ENCODE data around the gene MAP2K5.

Gene MAP2K5

DNA sequence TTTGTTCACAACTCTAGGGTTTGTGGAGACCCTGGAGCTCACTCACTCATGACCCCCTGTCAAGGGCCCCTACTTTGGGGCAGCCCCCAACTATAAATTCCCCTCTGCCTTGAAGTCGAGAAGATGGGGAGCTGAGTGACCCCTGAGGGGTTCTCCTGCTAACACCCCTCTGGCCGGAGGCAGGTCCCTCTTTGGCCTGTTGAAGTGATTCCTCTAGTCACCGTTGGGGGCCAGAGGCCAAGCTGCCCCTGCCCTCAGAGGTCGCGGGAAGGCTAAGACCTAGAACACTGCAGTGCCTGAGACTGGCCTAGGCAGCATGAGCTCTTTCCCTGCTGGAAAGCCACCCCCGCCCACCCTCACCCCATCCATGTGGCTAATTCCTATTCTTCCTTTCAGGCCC, 267.4 kb downstream of the MAP2K5 start:
- no peak for DNase-seq

DNA sequence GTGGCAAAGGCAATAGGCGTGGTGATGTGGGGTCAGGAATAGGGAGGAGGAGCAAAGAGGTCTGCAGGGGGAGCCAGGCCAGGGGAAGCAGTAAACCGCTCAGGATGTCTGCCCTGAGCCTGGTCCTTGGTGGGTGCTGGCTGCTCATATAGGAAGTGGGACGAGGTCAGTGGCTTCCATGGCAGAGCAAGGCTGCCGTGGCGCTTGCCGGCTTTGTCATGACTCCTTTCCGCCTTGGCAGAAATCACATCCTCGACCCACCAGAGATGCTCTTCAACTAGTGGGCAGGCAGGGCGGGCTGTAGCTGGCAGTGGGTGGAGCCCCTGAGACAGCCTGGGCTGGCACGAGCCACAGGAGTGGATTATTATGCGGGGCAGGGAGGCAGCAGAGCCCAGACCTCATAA, 269.7 kb downstream of the MAP2K5 start:
- no peak for DNase-seq

DNA sequence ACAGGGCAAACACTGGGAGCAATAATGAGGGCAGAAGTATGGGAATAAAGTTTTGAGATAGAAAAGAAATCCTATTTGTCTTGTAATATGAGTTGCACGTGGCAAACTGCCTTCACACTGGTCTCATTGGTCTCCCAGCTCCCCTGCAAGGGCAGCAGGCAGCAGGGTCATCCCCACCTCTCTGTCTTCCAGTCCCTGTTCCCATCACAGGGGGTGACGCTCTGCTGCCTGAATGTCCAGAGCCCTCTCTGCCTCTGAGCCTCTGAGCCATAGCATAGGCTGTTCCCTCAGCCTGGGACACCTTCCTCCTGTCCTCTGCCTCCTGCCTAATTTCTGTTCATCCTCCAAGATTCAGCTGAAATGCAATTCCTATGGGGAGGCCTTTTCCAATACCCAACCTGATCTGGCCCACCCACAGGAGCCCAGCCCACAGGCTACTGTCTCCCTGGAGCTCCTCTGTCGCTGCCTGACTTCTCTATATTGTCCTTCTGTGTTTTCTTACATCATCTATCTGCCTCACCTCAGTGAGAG, 270.7 kb downstream of the MAP2K5 start:
- no peak for DNase-seq

DNA sequence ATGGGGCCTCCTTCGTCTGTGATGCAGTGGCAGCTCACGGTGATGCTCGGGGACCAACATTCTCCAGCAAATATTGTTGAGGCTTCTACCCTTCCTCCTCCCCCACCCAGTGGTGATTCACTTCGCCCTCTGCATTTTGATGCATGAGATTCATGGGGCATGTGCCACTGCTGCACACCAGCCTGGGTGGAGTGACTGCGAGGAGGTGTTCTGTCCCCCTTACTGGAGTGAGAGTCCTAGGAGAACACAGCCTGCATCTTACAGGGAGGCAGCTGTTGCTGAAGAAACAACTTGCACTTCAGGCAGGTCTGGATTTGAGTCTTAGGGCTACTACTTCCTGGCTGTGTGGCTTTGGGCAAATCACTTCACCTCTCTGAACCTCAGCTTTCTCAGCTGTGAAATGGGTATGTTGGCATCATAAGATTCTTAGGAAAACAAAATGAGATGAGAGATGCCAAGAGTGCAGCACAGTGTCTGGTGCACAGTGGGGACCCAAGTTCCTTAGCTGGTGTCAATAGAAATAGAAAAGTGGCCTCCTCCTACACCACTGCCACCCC, 272.6 kb downstream of the MAP2K5 start:
- DNase-seq, result no peak

DNA sequence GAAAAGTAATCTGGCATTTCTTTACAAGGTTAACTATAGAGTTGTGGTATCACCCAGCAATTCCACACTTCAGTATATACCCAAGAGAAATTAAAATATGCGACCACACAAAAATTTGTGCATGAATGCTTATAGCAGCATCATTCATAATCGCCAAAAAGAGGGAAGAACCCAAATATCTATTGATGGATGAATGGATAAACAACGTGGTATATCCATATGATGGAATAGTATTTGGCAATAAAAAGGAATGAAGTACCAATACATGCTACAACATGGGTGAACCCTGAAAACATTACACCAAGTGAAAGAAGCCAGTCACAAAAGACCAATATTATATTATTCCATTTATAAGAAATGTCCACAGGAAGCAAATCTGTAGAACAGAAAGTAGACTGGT, 274.2 kb downstream of the MAP2K5 start:
- DNase-seq, result no peak

DNA sequence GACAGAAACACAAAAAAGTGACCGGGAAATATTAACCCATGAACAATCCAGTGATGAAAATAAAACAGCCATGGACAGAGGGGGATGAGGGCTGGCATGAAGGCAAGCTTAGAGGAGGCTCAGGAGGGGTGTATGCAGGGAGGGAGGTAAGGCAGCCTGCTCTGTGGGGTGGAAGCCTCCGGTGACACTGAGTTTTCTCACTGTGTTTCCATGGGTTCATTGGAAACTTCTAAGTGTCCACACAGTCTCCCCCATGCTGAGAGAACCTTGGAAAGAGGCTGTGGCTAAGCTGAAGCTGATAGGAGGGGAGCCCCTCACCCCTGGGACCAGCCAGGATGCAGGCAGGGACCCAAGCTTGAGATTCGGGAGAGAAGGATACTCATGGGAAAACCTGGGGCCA, 276.0 kb downstream of the MAP2K5 start:
- no peak for DNase-seq

DNA sequence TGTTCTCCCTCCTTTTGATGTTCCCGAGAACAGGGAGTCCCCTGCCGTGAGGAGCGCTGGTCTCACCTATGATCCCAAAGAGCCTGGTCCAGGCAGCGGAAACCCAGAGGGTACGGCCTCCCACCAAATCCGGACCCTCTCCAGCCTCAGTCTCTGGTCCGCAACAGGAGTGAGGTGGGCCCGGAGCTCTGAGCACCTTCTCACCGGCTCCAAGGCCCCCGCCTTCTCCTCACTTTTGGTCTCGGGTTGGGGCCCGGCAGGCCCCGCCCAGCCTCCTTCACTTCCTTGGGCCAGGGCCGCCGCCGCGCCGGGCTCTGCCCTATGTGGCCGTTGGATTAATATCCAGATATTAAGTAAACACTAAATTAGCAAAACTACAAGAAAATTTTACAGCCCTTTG, 277.1 kb downstream of the MAP2K5 start:
- no peak for DNase-seq

DNA sequence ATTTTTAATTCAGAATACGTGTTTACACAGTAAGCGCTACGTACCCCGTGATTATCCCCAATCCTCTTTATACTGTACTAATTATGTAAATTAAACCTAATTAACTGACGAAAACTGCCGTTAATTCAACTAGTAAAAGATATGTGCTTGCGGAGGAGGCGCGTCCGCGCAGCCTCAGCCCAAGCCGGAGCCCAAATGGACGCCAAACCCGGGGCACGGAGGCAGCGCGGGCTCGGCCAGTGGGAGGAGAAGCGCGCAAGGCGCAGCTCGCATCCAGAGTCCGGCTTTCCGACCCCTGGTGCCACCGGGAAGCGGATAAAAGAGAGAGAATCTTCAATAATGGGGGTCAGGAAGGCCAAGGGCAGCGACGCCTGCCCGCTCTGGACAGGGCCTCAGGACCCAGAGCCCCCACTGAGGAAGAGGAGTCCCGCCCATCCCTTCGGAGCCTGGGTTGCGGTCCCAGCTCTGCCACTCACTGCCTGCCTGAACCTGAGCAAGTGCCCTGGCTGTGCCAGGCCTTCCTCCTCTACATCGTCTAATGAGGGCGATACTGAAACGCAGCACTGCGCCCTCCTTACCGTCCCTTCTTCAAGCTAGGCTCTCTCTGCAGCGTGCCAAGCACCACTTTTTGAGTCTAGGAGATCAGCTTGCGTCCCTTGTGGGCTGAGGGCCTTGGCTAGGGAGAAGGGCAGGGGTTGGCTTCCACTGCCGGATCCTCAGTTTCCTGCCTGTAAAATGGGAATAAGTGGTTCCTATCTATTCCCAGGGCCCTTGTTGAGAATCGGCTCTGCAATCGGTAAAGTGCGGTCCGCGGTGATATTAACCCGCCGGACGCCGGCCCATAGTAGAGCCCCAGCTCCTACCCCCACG, 277.9 kb downstream of the MAP2K5 start:
- no peak for DNase-seq

DNA sequence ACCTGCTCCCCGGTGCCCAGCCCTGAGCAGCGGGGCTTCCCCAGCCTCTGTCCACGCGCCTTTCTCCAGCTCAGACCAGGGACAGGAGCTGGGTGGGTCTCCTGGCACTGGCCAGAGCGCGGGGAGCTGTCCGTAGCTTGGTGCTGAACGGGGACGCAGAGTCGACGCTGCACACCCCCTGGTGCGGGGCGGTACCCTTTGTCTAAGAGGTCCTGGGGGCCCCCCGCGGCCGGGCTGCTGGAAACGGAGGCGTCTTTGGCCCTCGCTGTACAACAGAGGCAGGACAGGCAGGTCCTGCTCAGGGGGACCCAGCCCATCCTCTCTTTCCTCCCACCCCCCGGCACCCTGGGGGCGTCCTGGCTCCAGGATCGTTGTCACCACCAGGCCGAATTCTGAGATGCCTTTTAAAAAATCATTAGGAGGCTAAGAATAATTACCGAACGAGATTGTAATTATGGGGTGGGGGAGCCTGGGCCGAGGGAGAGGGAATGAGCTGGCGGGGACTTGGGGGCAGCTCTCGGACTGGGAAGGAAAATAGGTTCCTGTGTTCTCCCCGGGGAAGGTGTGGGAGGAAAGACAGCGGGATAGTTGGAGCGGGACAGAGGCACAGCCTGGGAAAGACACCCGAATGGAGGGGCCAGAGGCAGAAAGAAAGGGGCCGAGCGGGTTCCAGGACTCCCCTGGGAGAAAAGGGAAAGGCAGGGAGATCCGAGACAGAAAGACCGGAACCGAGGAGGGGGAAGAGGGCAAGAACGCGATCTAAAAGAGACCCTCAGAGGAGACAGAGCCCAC, 278.7 kb downstream of the MAP2K5 start:
- DNase-seq, result peak; percentile 26 to 41

DNA sequence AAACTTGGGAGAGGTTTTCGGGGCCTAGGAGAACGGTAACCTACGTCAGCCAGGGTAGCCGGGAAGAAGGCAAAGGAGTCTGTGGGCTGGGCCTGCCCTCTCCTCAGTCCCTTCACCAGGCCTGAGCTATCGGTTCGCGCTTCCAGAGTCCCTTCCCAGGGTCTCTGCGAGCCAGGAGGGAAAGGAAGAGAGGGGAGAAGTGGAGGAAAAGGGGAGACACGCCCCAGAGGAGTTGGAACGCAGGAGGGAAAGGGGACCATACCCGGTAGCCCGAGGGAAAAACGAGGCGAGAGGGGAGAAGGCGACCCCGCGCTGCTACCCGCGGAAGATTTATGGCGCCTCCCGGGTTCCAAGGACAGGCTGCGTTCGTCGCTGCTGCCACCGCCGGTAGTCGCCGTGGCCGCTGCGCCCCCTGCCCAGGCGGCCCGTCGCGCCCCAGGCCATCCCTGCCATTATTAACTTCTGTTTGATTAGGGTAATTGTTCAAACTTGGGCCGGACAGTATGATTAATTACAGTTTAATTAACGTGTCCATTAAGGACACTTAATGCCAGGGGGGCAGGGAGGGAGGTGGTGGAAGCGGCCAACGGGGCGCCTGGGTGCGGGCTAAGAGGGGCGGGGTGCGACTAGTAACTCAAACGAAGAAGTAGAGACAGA, 279.4 kb downstream of the MAP2K5 start:
- DNase-seq, result no peak

DNA sequence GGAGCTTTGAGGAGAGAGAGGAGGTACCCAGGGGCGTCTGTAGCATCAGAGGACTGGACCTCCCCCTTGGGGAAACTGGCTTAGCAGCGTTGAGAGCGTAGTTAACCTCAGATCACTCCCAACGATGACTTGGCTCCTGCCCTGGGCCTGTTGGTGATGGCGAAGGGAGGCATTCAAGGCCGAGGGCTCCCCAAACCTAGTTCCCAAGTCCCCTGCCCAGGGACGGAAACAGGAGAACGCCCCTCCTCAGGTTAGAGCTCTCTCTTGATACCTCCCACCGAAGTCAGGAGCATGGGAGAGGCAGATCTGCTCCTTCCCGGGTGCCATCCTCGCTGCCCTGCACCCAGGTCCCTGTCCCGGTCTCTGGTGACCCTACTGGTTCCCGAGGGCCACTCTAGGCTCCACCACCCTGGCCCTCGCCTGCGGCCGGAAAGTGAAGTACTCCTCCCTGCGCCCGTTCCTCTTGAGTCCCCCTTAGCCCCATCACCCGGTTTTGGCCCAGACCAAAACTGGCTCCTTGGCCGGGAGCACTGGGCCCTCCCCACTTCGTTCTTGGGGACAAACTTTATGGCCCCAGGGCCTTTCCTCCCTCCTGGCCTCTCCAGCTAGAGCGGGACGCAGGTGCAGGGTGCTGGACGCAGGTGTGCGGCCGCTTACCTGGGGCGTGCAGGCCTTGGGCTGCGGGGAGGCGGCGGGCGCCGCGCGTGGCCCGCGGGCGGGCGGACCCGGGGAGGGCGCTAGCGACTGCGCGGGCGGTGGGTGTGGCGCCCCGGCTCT, 280.2 kb downstream of the MAP2K5 start:
- DNase-seq, result no peak

DNA sequence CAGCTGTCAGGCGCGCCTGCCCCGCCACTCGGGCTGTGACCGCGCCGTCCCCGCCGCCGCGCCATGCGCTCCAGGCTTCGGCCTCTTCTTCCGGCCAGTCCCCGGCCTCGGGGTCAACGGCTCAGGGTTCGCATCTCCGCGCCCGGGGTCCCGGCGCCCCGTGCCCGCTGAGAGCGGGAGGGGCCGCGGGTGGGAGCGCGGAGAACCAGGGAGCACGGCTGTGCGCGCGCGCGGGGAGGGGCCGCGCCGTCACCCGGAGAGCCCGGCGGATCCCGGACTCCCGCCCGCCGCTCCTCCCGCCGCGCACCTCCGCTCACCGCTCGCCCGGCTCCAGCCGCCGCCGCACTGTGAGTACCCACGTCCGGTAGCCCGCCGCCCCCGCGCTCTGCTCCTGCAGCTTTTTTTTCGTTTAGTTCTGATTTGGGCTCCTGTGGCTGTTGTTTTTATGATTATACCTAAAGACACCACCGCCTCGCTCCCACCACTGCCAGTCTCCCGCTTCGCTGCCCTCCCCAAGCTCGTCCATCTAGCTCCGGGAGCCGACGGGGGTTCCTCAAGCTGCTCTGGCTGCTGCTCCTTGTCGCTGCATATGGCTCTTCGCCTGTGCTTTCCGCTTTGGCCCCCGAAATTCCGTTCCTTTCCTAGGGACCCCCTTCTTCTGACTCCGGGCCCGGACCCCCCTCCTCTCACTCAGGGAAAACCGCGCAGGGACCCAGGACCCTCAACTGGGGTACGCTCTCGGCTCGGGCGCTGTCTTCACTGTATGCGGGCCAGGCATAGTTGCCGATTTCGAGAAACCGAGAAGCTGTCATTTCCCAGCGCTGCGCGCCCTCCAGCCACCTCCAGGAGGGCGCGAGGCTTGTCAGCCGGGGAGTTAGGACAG, 281.1 kb downstream of the MAP2K5 start:
- no peak for DNase-seq

DNA sequence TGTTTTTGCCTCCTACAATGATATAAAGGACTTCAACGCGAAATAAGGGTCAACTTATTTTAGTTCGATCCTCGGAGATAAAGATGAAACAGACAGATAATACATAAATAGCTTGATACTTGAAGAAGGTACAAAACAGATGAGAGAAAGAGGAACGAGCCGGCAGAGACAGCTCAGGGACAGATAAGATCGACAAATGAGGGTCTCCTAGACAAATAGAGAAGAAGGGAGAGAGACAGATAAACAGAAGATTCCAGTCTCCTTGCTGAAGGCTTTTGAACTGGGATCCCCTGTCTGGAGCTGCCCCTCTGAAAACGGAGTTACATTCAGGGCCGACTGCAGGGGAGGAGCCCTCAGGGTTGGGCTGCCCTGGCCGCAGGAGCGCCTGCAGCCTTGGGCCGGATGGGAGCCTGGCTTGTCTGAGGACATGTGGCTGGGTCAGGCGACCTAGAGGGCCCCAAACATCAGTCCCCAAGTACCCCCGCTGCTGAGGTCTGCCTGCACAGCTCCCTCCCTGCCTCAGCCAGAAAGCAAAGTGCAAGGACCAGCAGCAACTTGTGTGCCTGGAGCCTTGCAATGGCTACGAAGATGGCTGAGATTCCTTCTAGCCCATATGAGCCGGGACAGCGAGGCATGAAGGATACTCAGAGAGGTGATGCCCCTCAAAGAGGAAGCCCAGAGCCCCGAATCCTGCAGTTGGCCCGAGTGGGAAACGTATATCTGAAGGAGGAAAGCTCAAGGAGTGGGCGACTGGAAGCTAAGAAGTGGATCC, 281.9 kb downstream of the MAP2K5 start:
- DNase-seq, result no peak

DNA sequence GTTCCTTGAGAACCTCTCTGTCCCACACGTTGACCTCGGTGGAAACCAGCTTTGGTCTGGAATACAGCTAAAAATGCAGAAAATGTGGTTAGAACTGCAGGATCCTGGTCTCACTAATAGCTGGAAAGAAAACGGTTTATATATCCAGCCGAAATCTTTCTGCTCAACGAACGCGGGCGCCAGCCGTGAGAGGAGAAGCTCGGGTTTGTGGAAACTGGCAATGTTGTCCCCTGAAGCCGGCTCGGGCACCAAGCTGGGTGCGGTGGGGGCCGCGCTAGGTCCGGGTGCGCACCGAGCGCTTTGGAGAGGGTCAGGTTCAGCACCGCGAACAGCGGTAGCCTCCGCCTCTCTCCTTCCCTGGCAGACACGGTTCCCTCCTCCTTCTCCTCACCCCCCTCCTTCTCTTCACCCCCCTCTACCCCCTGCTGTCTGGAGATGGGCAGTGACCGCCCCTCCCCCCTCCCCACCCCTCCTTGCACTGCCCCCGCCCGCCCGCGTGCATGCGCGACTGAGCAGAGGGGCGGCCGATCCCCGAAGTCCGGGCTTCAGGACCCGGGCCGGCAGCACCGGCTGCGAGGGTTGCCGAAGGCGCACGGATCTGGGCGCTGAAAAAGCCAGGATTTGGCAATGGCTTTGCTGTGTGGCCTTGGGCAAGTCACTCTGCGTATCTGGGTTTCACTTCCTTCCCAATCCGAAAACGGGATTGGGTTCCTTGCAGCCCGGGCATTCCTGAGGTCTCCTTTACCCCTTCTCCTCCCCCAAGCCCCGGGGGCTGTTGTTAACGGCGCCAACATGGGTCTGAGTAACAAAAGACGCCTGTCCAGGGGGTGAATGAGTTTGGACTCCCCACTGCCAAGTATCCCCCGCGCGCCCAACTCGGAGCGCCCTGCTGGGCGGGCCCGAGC, 282.7 kb downstream of the MAP2K5 start, which contains the start of gene SKOR1:
Gene SKOR1, plus strand, starts transcription at position 534 of the 905 bp plus-strand sequence. Its CDS starts 94 bp downstream, at position 628.
- DNase-seq, result peak; percentile 30 to 31

DNA sequence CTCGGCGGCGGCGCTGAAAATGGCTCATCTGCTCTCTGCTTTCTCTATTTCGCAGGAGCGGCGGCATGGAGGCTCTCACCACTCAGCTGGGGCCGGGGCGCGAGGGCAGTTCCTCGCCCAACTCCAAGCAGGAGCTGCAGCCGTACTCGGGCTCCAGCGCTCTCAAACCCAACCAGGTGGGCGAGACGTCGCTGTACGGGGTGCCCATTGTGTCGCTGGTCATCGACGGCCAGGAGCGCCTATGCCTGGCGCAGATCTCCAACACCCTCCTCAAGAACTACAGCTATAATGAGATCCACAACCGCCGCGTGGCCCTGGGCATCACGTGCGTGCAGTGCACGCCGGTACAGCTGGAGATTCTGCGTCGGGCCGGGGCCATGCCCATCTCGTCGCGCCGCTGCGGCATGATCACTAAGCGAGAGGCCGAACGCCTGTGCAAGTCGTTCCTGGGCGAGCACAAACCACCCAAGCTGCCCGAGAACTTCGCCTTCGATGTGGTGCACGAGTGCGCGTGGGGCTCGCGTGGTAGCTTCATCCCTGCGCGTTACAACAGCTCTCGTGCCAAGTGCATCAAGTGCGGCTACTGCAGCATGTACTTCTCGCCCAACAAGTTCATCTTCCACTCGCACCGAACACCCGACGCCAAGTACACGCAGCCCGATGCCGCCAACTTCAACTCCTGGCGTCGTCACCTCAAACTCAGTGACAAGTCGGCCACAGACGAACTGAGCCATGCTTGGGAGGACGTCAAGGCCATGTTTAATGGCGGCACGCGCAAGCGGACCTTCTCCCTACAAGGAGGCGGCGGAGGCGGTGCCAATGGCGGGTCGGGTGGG, 283.6 kb downstream of the MAP2K5 start:
- no peak for DNase-seq

DNA sequence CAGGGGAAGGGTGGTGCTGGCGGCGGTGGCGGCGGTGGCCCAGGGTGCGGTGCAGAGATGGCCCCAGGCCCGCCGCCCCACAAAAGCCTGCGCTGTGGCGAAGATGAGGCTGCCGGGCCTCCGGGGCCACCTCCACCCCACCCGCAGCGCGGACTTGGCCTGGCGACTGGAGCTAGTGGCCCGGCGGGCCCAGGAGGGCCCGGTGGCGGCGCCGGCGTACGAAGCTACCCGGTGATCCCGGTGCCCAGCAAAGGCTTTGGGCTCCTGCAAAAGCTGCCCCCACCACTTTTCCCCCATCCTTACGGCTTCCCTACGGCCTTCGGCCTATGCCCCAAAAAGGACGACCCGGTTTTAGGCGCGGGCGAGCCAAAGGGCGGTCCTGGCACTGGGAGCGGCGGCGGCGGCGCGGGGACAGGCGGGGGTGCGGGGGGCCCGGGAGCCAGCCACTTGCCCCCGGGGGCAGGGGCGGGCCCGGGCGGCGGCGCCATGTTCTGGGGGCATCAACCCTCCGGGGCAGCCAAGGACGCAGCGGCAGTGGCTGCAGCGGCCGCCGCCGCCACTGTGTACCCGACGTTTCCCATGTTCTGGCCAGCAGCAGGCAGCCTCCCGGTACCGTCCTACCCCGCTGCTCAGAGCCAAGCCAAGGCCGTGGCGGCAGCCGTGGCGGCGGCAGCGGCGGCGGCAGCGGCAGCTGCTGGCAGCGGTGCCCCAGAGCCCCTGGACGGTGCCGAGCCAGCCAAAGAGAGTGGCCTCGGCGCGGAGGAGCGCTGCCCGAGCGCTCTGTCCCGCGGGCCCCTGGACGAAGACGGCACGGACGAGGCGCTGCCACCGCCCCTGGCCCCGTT, 284.4 kb downstream of the MAP2K5 start:
- no peak for DNase-seq

Data from inflammatory macrophage (primary cell).